PC-9 (cell line): ENCODE results near the gene FITM1. TPM values are rescaled to one million over a fixed set of nuclear protein-coding genes. Genes with fewer than 3 reads are reported as not detected.

ENCODE experiments used
- BruUV-seq: library from RNA; stranded (reverse); fragments of 400-500 nt; replicated peaks from 2 replicates; lab custom pipeline; 2021; lab: Mats Ljungman, UMichigan
- CTCF ChIA-PET: fragments of 300-600 bp; sonication (Branson Sonifier 250); formaldehyde crosslinking; loops from one replicate; lab custom pipeline; 2022; ENCODE audit warnings: antibody characterized with exemption; lab: Charles Lee
- POLR2A ChIA-PET: fragments of 300-600 bp; sonication (Branson Sonifier 250); formaldehyde crosslinking; loops from one replicate; lab custom pipeline; 2022; ENCODE audit warnings: antibody characterized with exemption; ENCODE audit not compliant: unreplicated experiment; lab: Charles Lee
- DNase-seq, 2 experiments: peaks; one replicate each; pipeline versions ENCODE4 v3.0.0 to v3.0.0-alpha.2; 2015 to 2022; ENCODE audit warnings: mixed read lengths in 1 of 2
- H2AFZ ChIP-seq: fragments of 200-600 bp; sonication (generic); 2 replicates; pipeline ENCODE4 v1.8.1; 2017; ENCODE audit warnings: antibody characterized with exemption
- H3F3A ChIP-seq: fragments of 200-600 bp; sonication (generic); 2 replicates; pipeline ENCODE4 v1.8.1; 2017; ENCODE audit warnings: antibody characterized with exemption, mild to moderate bottlenecking, low read depth; ENCODE audit not compliant: insufficient read depth
- H3K27ac ChIP-seq: fragments of 200-600 bp; sonication (generic); 2 replicates; pipeline ENCODE4 v1.6.1; 2016; ENCODE audit warnings: mixed run types
- H3K27me3 ChIP-seq: fragments of 200-600 bp; sonication (generic); 2 replicates; pipeline ENCODE4 v1.6.1; 2016; ENCODE audit warnings: low read depth, mixed run types; ENCODE audit not compliant: insufficient read depth
- H3K36me3 ChIP-seq: fragments of 200-600 bp; sonication (generic); 2 replicates; pipeline ENCODE4 v1.6.1; 2016; ENCODE audit warnings: low read depth, mixed run types
- H3K4me1 ChIP-seq: fragments of 200-600 bp; sonication (generic); replicated peaks from 2 replicates; pipeline ENCODE4 v1.6.1; 2016; ENCODE audit warnings: mixed run types; ENCODE audit not compliant: insufficient read depth
- H3K4me2 ChIP-seq: fragments of 200-600 bp; sonication (generic); 2 replicates; pipeline ENCODE4 v1.6.1; 2017; ENCODE audit warnings: mixed run types
- H3K4me3 ChIP-seq: fragments of 200-600 bp; sonication (generic); 2 replicates; pipeline ENCODE4 v1.6.1; 2016; ENCODE audit warnings: mixed run types
- H3K79me2 ChIP-seq: fragments of 200-600 bp; sonication (generic); 2 replicates; pipeline ENCODE4 v1.6.1; 2017; ENCODE audit warnings: low read depth, mixed run types
- H3K9me2 ChIP-seq: fragments of 200-600 bp; sonication (generic); 2 replicates; pipeline ENCODE4 v1.8.1; 2017; ENCODE audit warnings: mild to moderate bottlenecking; ENCODE audit not compliant: insufficient read depth
- H3K9me3 ChIP-seq: fragments of 200-600 bp; sonication (generic); 2 replicates; pipeline ENCODE4 v1.8.1; 2016; ENCODE audit warnings: low read depth; ENCODE audit not compliant: insufficient read depth
- H4K20me1 ChIP-seq: fragments of 200-600 bp; sonication (generic); 2 replicates; pipeline ENCODE4 v1.8.1; 2017; ENCODE audit not compliant: insufficient read depth
- CTCF ChIP-seq: fragments of 200-600 bp; sonication (generic); conservative IDR thresholded peaks from 2 replicates; pipeline ENCODE4 v1.6.1; 2017; ENCODE audit warnings: mixed run types, antibody characterized with exemption, mild to moderate bottlenecking, moderate library complexity
- EZH2 ChIP-seq: fragments of 200-600 bp; sonication (generic); IDR thresholded peaks from 2 replicates; pipeline ENCODE4 v1.8.0; 2017; ENCODE audit warnings: antibody characterized with exemption, low read depth
- intact Hi-C: fragments of 100-400 bp; cut with micrococcal nuclease; formaldehyde crosslinking; loops from one replicate; pipeline ENCODE4 v1.10.0; 2022; ENCODE audit not compliant: unreplicated experiment
- total RNA-seq: library from RNA; stranded (reverse); gene quantifications from 2 replicates; pipeline ENCODE4 v1.2.3, GENCODE V29; 2021

The FITM1 gene
- total RNA-seq, 1 experiment from 2014 or later, result 0.72 TPM

- ChIA-PET CTCF (no interaction called here), POLR2A (interaction anchor here (0.6 kb wide), 1 partner anchor 466 kb away, joined by 3 read pairs; no protein-coding TSS in a partner anchor)
- H4K20me1 ChIP-seq, result no peaks in the 10 kb centered on the region
- no TSS peak for BruUV-seq
- peaks cover 4% of the 10 kb centered on the region; the same call in 1 of the 2 replicates for H3K4me1 ChIP-seq
- peaks cover 12% of the 10 kb centered on the region for H3K79me2 ChIP-seq
- no peaks in the 10 kb centered on the region for H3K9me3 ChIP-seq
- no peaks in the 10 kb centered on the region for H3K36me3 ChIP-seq
- no peaks in the 10 kb centered on the region for H3K27me3 ChIP-seq
- intact Hi-C loops, result no loop called here
- no peak for DNase-seq
- no peak overlapping the region for H2AFZ ChIP-seq
- no peak overlapping the region for H3K4me3 ChIP-seq
- no peak overlapping the region for H3K4me2 ChIP-seq
- H3K9me2 ChIP-seq, result no peaks in the 10 kb centered on the region
- H3F3A ChIP-seq, result no peaks in the 10 kb centered on the region
- no peak overlapping the region for H3K27ac ChIP-seq
- no peak for TF ChIP-seq CTCF
- TF ChIP-seq EZH2, result no peak
These were observed 31.3 kb upstream of the FITM1 start for GRCh38 chr14:24098927-24099813.

DNA sequence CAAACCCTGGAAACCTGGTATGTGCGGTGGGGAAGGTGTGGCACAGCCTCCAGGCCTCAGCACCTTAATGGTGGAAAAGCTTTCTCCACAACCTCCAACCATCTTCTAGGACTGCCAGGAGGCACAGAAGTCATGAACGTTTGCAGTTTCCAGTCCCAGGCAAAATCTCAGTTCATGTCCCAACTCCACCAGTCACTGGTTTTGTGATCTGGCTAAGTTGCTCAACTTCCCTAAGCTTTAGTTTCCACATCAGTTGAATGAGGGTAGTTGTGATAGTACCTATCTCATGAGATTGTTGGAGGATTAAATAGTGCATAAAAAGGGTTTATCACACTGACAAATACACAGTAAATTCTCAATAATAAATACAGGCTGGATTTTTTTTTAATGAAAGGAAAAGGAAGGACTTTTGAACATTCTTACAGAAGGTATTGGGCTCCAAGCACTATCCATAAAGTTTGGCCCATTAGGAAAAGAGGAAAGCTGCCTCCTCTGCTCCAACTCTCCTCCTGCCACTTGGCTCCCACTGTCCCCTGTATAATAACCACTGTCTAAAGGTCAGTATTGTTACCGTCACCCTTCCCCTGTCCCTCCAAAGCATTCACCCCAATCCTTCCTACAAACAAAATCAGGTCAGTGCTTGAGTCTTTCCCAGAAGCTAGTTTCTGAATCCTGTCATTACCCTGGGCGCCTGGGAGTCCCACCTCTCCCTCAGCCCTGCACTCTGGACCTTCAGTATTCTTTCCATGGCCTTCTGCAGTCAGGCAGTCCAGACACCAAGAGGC, 30.1 kb upstream of the FITM1 start:
- Histone ChIP-seq H3K4me1 (peaks cover 4% of the 10 kb centered on the region; the same call in 1 of the 2 replicates), H3K27me3 (no peaks in the 10 kb centered on the region)
- POLR2A ChIA-PET, result no interaction called here

More for the DNA sequence above, 30.1 kb upstream of the FITM1 start:
- H3K36me3 ChIP-seq, result no peaks in the 10 kb centered on the region
- intact Hi-C loops, result no loop called here
- TF ChIP-seq EZH2, result no peak
- no peak for TF ChIP-seq CTCF
- no peak for DNase-seq
- H3F3A ChIP-seq, result no peaks in the 10 kb centered on the region
- H3K79me2 ChIP-seq, result peaks cover 5% of the 10 kb centered on the region
- no peak overlapping the region for H3K4me2 ChIP-seq
- no peaks in the 10 kb centered on the region for H3K9me3 ChIP-seq
- CTCF ChIA-PET, result no interaction called here
- H2AFZ ChIP-seq, result no peak overlapping the region
- BruUV-seq, result no TSS peak
- no peaks in the 10 kb centered on the region for H3K9me2 ChIP-seq
- no peak overlapping the region for H3K27ac ChIP-seq
- H3K4me3 ChIP-seq, result no peak overlapping the region
- H4K20me1 ChIP-seq, result no peaks in the 10 kb centered on the region
